Stromal cell of bone marrow (primary cell): ENCODE results near the gene NPAS2.

ENCODE experiments used
- DNase-seq: peaks from one replicate; pipeline ENCODE4 v3.0.0-alpha.2; 2012; ENCODE audit warnings: low read depth

The NPAS2 gene

GRCh38 chr2:100884145-100884621 lies 64.2 kb downstream of the NPAS2 start:
- no peak for DNase-seq

- no peak for DNase-seq
Measured at GRCh38 chr2:100886085-100886484, 66.1 kb downstream of the NPAS2 start.

- DNase-seq: no peak
Measured at GRCh38 chr2:100887039-100887578, 67.2 kb downstream of the NPAS2 start.

GRCh38 chr2:100887713-100888495 lies 68.0 kb downstream of the NPAS2 start:
- DNase-seq: no peak

- DNase-seq: no peak
Measured at GRCh38 chr2:100888601-100889000, 68.7 kb downstream of the NPAS2 start.

GRCh38 chr2:100889286-100889685 lies 69.3 kb downstream of the NPAS2 start:
- no peak for DNase-seq

GRCh38 chr2:100891906-100892642 lies 72.1 kb downstream of the NPAS2 start:
- peak; percentile 56 for DNase-seq

- peak; percentile 41 for DNase-seq
Measured at GRCh38 chr2:100893392-100894104, 73.6 kb downstream of the NPAS2 start.

- DNase-seq: no peak
Measured at GRCh38 chr2:100894105-100894795, 74.3 kb downstream of the NPAS2 start.

GRCh38 chr2:100894796-100895156 lies 74.8 kb downstream of the NPAS2 start:
- no peak for DNase-seq

GRCh38 chr2:100895402-100895801 lies 75.5 kb downstream of the NPAS2 start:
- no peak for DNase-seq

GRCh38 chr2:100895934-100896685 lies 76.2 kb downstream of the NPAS2 start:
- no peak for DNase-seq

GRCh38 chr2:100898035-100898665 lies 78.2 kb downstream of the NPAS2 start:
- DNase-seq: no peak

GRCh38 chr2:100900156-100900795 lies 80.3 kb downstream of the NPAS2 start:
- DNase-seq: no peak

GRCh38 chr2:100902817-100903405 lies 83.0 kb downstream of the NPAS2 start:
- peak; percentile 88 for DNase-seq

GRCh38 chr2:100903534-100904258 lies 83.8 kb downstream of the NPAS2 start:
- DNase-seq: no peak

GRCh38 chr2:100905132-100905805 lies 85.3 kb downstream of the NPAS2 start:
- no peak for DNase-seq

GRCh38 chr2:100906131-100906530 lies 86.2 kb downstream of the NPAS2 start:
- no peak for DNase-seq
